ENCODE measurements around the gene ARHGEF10L.

The ARHGEF10L gene

GRCh38 chr1:17723684-17724083 lies 184.2 kb downstream of the ARHGEF10L start:
- Histone ChIP-seq H2BK12ac (ENCODE audit: low read length in 2 of 2) (no peak overlapping the region), H3K4me2 (ENCODE audit: low read length, poor library complexity, severe bottlenecking) (no peak overlapping the region), H4K91ac (ENCODE audit: low read length) (no peak overlapping the region), H3K9ac (ENCODE audit: low read length) (no peak overlapping the region), H2AFZ (ENCODE audit: low read depth, low read length) (no peak overlapping the region), H2BK15ac (ENCODE audit: low read depth, poor library complexity, severe bottlenecking) (no peak overlapping the region), H3K4ac (ENCODE audit: low read depth in 1 of 2, low read length in 2 of 2) (no peak overlapping the region), H3K27me3 (ENCODE audit: control insufficient read depth in 1 of 2, insufficient read depth in 1 of 2, low read length in 2 of 2) (peaks cover 0 to 6% of the 10 kb centered on the region in 2 experiments), H3K79me1 (replicated peaks; ENCODE audit: low read length, poor library complexity, severe bottlenecking) (no peaks in the 10 kb centered on the region), H3K14ac (ENCODE audit: low read length in 2 of 2) (no peak overlapping the region), H4K8ac (ENCODE audit: low read length) (no peak overlapping the region), H3K27ac (ENCODE audit: low read length, poor library complexity, severe bottlenecking) (no peak overlapping the region), H3K9me3 (ENCODE audit: control insufficient read depth, low read length) (no peaks in the 10 kb centered on the region), H3K36me3 (ENCODE audit: control insufficient read depth in 1 of 2, insufficient read depth in 2 of 2, low read depth in 1 of 2, low read length in 2 of 2) (no peaks in the 10 kb centered on the region), H2BK5ac (ENCODE audit: low read depth, low read length, poor library complexity, severe bottlenecking) (no peak overlapping the region), H3K4me1 (ENCODE audit: control insufficient read depth, insufficient read depth, low read depth, low read length) (peaks cover 6% of the 10 kb centered on the region), H2BK120ac (ENCODE audit: low read depth, low read length) (no peak overlapping the region), H2AK5ac (ENCODE audit: low read length, severe bottlenecking) (no peak overlapping the region), H3K18ac (ENCODE audit: low read depth in 1 of 2, low read length in 2 of 2) (no peak overlapping the region), H3K23ac (ENCODE audit: low read length in 2 of 2) (no peak overlapping the region), H3K4me3 (ENCODE audit: insufficient read depth in 1 of 2, low read depth in 1 of 2, low read length in 2 of 2) (no peak overlapping the region)
- 65% methylated on average over 6 of the region's 6 CpGs for WGBS
- DNase-seq, result no peak

GRCh38 chr1:17724150-17724549 lies 184.7 kb downstream of the ARHGEF10L start:
- no peak overlapping the region for H2BK12ac ChIP-seq (ENCODE audit: low read length in 2 of 2)
- no peak overlapping the region for H2BK120ac ChIP-seq (ENCODE audit: low read depth, low read length)
- H2AK5ac ChIP-seq (ENCODE audit: low read length, severe bottlenecking), result no peak overlapping the region
- H3K4me2 ChIP-seq (ENCODE audit: low read length, poor library complexity, severe bottlenecking), result no peak overlapping the region
- H3K4ac ChIP-seq (ENCODE audit: low read depth in 1 of 2, low read length in 2 of 2), result no peak overlapping the region
- H3K79me1 ChIP-seq (replicated peaks; ENCODE audit: low read length, poor library complexity, severe bottlenecking), result no peaks in the 10 kb centered on the region
- no peaks in the 10 kb centered on the region for H3K36me3 ChIP-seq (ENCODE audit: control insufficient read depth in 1 of 2, insufficient read depth in 2 of 2, low read depth in 1 of 2, low read length in 2 of 2)
- WGBS, result 80% methylated on average over 6 of the region's 6 CpGs
- H4K91ac ChIP-seq (ENCODE audit: low read length), result no peak overlapping the region
- H4K8ac ChIP-seq (ENCODE audit: low read length), result no peak overlapping the region
- no peak overlapping the region for H3K4me3 ChIP-seq (ENCODE audit: insufficient read depth in 1 of 2, low read depth in 1 of 2, low read length in 2 of 2)
- H2BK15ac ChIP-seq (ENCODE audit: low read depth, poor library complexity, severe bottlenecking), result no peak overlapping the region
- no peak for DNase-seq
- no peak overlapping the region for H2AFZ ChIP-seq (ENCODE audit: low read depth, low read length)
- H3K4me1 ChIP-seq (ENCODE audit: control insufficient read depth, insufficient read depth, low read depth, low read length), result peaks cover 6% of the 10 kb centered on the region
- H3K23ac ChIP-seq (ENCODE audit: low read length in 2 of 2), result no peak overlapping the region
- H2BK5ac ChIP-seq (ENCODE audit: low read depth, low read length, poor library complexity, severe bottlenecking), result no peak overlapping the region
- no peak overlapping the region for H3K27ac ChIP-seq (ENCODE audit: low read length, poor library complexity, severe bottlenecking)
- no peak overlapping the region for H3K18ac ChIP-seq (ENCODE audit: low read depth in 1 of 2, low read length in 2 of 2)
- no peak overlapping the region for H3K14ac ChIP-seq (ENCODE audit: low read length in 2 of 2)
- peaks cover 0 to 6% of the 10 kb centered on the region in 2 experiments for H3K27me3 ChIP-seq (ENCODE audit: control insufficient read depth in 1 of 2, insufficient read depth in 1 of 2, low read length in 2 of 2)
- H3K9me3 ChIP-seq (ENCODE audit: control insufficient read depth, low read length), result no peaks in the 10 kb centered on the region
- no peak overlapping the region for H3K9ac ChIP-seq (ENCODE audit: low read length)

GRCh38 chr1:17725084-17725719 lies 185.7 kb downstream of the ARHGEF10L start:
- H2BK15ac ChIP-seq (ENCODE audit: low read depth, poor library complexity, severe bottlenecking), result no peak overlapping the region
- H2BK12ac ChIP-seq (ENCODE audit: low read length in 2 of 2), result no peak overlapping the region
- H2BK5ac ChIP-seq (ENCODE audit: low read depth, low read length, poor library complexity, severe bottlenecking), result no peak overlapping the region
- no peaks in the 10 kb centered on the region for H3K79me1 ChIP-seq (replicated peaks; ENCODE audit: low read length, poor library complexity, severe bottlenecking)
- no peak overlapping the region for H2AFZ ChIP-seq (ENCODE audit: low read depth, low read length)
- H4K8ac ChIP-seq (ENCODE audit: low read length), result no peak overlapping the region
- DNase-seq, result no peak
- no peak overlapping the region for H3K18ac ChIP-seq (ENCODE audit: low read depth in 1 of 2, low read length in 2 of 2)
- H3K4me2 ChIP-seq (ENCODE audit: low read length, poor library complexity, severe bottlenecking), result no peak overlapping the region
- H3K4me1 ChIP-seq (ENCODE audit: control insufficient read depth, insufficient read depth, low read depth, low read length), result peaks cover 3% of the 10 kb centered on the region
- peaks cover 0 to 6% of the 10 kb centered on the region in 2 experiments for H3K27me3 ChIP-seq (ENCODE audit: control insufficient read depth in 1 of 2, insufficient read depth in 1 of 2, low read length in 2 of 2)
- H2BK120ac ChIP-seq (ENCODE audit: low read depth, low read length), result no peak overlapping the region
- no peaks in the 10 kb centered on the region for H3K36me3 ChIP-seq (ENCODE audit: control insufficient read depth in 1 of 2, insufficient read depth in 2 of 2, low read depth in 1 of 2, low read length in 2 of 2)
- H3K9ac ChIP-seq (ENCODE audit: low read length), result no peak overlapping the region
- H3K23ac ChIP-seq (ENCODE audit: low read length in 2 of 2), result no peak overlapping the region
- no peak overlapping the region for H3K4ac ChIP-seq (ENCODE audit: low read depth in 1 of 2, low read length in 2 of 2)
- H3K14ac ChIP-seq (ENCODE audit: low read length in 2 of 2), result no peak overlapping the region
- H4K91ac ChIP-seq (ENCODE audit: low read length), result no peak overlapping the region
- no peak overlapping the region for H3K27ac ChIP-seq (ENCODE audit: low read length, poor library complexity, severe bottlenecking)
- 80% methylated on average over 9 of the region's 9 CpGs for WGBS
- H3K4me3 ChIP-seq (ENCODE audit: insufficient read depth in 1 of 2, low read depth in 1 of 2, low read length in 2 of 2), result no peak overlapping the region
- H3K9me3 ChIP-seq (ENCODE audit: control insufficient read depth, low read length), result no peaks in the 10 kb centered on the region
- H2AK5ac ChIP-seq (ENCODE audit: low read length, severe bottlenecking), result no peak overlapping the region

DNA sequence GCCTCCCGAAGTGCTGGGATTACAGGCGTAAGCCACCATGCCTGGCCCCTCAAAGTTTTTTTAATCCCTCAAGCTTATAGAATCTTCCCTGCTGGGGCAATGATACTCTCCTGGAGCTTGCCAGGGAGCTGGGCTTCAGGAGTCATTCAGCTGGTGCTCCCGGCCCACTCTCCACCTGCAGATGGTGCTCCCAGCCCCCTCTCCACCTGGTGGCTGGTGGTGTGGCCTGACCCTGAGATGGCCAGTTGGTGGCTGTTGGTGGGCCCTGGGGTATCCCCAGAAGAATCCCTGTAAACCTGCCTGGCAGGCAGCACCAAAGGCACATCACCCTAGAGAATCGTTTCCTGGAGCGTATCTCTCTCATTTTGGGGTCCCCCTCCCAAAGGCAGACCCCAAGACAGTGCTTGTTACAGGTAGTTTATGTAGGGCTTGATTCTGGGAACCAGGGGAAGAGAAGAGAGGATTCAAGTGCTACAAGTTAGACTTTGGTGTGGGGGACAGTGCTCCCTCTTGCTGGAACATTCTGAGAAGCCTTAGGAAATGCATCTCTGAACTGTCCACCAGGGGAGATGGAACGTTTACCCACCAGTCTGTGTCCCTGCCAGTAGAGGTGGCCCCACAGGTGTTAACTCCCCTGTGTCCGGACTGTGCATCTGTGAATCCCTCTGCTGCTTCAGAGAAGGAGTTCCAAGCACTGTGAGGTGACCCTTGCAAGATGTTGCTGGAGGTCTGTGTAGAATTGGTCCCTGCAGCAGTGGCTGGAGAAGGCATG lies 186.5 kb downstream of the ARHGEF10L start:
- Histone ChIP-seq H3K9me3 (ENCODE audit: control insufficient read depth, low read length) (no peaks in the 10 kb centered on the region), H3K9ac (ENCODE audit: low read length) (no peak overlapping the region), H3K27ac (ENCODE audit: low read length, poor library complexity, severe bottlenecking) (no peak overlapping the region), H3K18ac (ENCODE audit: low read depth in 1 of 2, low read length in 2 of 2) (no peak overlapping the region), H2BK15ac (ENCODE audit: low read depth, poor library complexity, severe bottlenecking) (no peak overlapping the region), H3K79me1 (replicated peaks; ENCODE audit: low read length, poor library complexity, severe bottlenecking) (no peaks in the 10 kb centered on the region), H4K8ac (ENCODE audit: low read length) (no peak overlapping the region), H3K14ac (ENCODE audit: low read length in 2 of 2) (no peak overlapping the region), H3K4ac (ENCODE audit: low read depth in 1 of 2, low read length in 2 of 2) (no peak overlapping the region), H3K4me2 (ENCODE audit: low read length, poor library complexity, severe bottlenecking) (no peak overlapping the region), H4K91ac (ENCODE audit: low read length) (no peak overlapping the region), H2BK5ac (ENCODE audit: low read depth, low read length, poor library complexity, severe bottlenecking) (no peak overlapping the region), H3K23ac (ENCODE audit: low read length in 2 of 2) (no peak overlapping the region), H3K36me3 (ENCODE audit: control insufficient read depth in 1 of 2, insufficient read depth in 2 of 2, low read depth in 1 of 2, low read length in 2 of 2) (no peaks in the 10 kb centered on the region), H2BK120ac (ENCODE audit: low read depth, low read length) (no peak overlapping the region), H2BK12ac (ENCODE audit: low read length in 2 of 2) (no peak overlapping the region), H3K27me3 (ENCODE audit: control insufficient read depth in 1 of 2, insufficient read depth in 1 of 2, low read length in 2 of 2) (peaks cover 0 to 6% of the 10 kb centered on the region in 2 experiments), H2AFZ (ENCODE audit: low read depth, low read length) (no peak overlapping the region), H3K4me1 (ENCODE audit: control insufficient read depth, insufficient read depth, low read depth, low read length) (no peaks in the 10 kb centered on the region), H2AK5ac (ENCODE audit: low read length, severe bottlenecking) (no peak overlapping the region), H3K4me3 (ENCODE audit: insufficient read depth in 1 of 2, low read depth in 1 of 2, low read length in 2 of 2) (no peak overlapping the region)
- no peak for DNase-seq
- WGBS, result 68% methylated on average over 6 of the region's 7 CpGs
